ENCODE data around the gene SPATA13.

Gene SPATA13

GRCh38 chr13:24122569-24122968 is 38.0 kb upstream of the SPATA13 start:
- H3K4me3 ChIP-seq (ENCODE audit: low read depth, low read length): no peak overlapping the region
- no peak for DNase-seq (ENCODE audit: low read depth)
- TF ChIP-seq CTCF (IDR thresholded peaks at IDR 0.05; ENCODE audit: control insufficient read depth, extremely low read depth, insufficient read depth): no peak

GRCh38 chr13:24123761-24124160 is 36.8 kb upstream of the SPATA13 start:
- DNase-seq (ENCODE audit: low read depth): no peak
- TF ChIP-seq CTCF (IDR thresholded peaks at IDR 0.05; ENCODE audit: control insufficient read depth, extremely low read depth, insufficient read depth): no peak
- no peak overlapping the region for H3K4me3 ChIP-seq (ENCODE audit: low read depth, low read length)

GRCh38 chr13:24124789-24125476 is 35.6 kb upstream of the SPATA13 start:
- DNase-seq (ENCODE audit: low read depth): no peak
- H3K4me3 ChIP-seq (ENCODE audit: low read depth, low read length): no peak overlapping the region
- TF ChIP-seq CTCF (IDR thresholded peaks at IDR 0.05; ENCODE audit: control insufficient read depth, extremely low read depth, insufficient read depth): no peak

GRCh38 chr13:24127116-24127631 is 33.3 kb upstream of the SPATA13 start:
- TF ChIP-seq CTCF (IDR thresholded peaks at IDR 0.05; ENCODE audit: control insufficient read depth, extremely low read depth, insufficient read depth): no peak
- H3K4me3 ChIP-seq (ENCODE audit: low read depth, low read length): no peak overlapping the region
- no peak for DNase-seq (ENCODE audit: low read depth)

GRCh38 chr13:24128112-24128511 is 32.4 kb upstream of the SPATA13 start:
- DNase-seq (ENCODE audit: low read depth): no peak
- H3K4me3 ChIP-seq (ENCODE audit: low read depth, low read length): no peak overlapping the region
- no peak for TF ChIP-seq CTCF (IDR thresholded peaks at IDR 0.05; ENCODE audit: control insufficient read depth, extremely low read depth, insufficient read depth)

GRCh38 chr13:24128962-24129361 is 31.6 kb upstream of the SPATA13 start:
- no peak for TF ChIP-seq CTCF (IDR thresholded peaks at IDR 0.05; ENCODE audit: control insufficient read depth, extremely low read depth, insufficient read depth)
- H3K4me3 ChIP-seq (ENCODE audit: low read depth, low read length): no peak overlapping the region
- DNase-seq (ENCODE audit: low read depth): no peak
